Measurements from ENCODE around the gene MYB. TPM values are rescaled to one million over a fixed set of nuclear protein-coding genes. Genes with fewer than 3 reads are reported as not detected.

MYB gene
- total RNA-seq, 1 donor from 2014 or later = 0.22 TPM

- ATAC-seq = no peak
- no peak for DNase-seq (ENCODE audit: low spot score)
- intact Hi-C loops (cut with DNase I) = no loop called here
Measured at GRCh38 chr6:135266675-135267074, 85.6 kb downstream of the MYB start.

GRCh38 chr6:135267085-135267484 is 86.0 kb downstream of the MYB start:
- intact Hi-C loops (cut with DNase I) = no loop called here
- DNase-seq (ENCODE audit: low spot score) (no peak), ATAC-seq (no peak)

GRCh38 chr6:135268263-135268662 is 87.2 kb downstream of the MYB start:
- no peak for DNase-seq (ENCODE audit: low spot score)

GRCh38 chr6:135268740-135269139 is 87.6 kb downstream of the MYB start:
- no peak for DNase-seq (ENCODE audit: low spot score)
- no peak for ATAC-seq
- intact Hi-C loops (cut with DNase I) = no loop called here

More at GRCh38 chr6:135268263-135268662, 87.2 kb downstream of the MYB start:
- intact Hi-C loops (cut with DNase I) = no loop called here
- ATAC-seq = no peak

Small RNA genes lying within 50 kb of the gene (microRNA-seq; reads per million reads assigned to microRNA genes)
- not detected for gene MIR548A2

Other genes starting within 250 kb of the MYB start
- gene ALDH8A1, start 231.2 kb upstream of the MYB start, total RNA-seq = 3.3 TPM
- gene HBS1L, start 126.5 kb upstream of the MYB start, total RNA-seq = 83.0 TPM

Measured in sciatic nerve (tissue), 2 donors.